ENCODE data around the gene FZD2.
"Not testable (repeated sequence)": the region's sequence is repeated elsewhere in the genome, so short reads cannot be mapped to it uniquely, and the experiment has no call there.

FZD2 gene

GRCh38 chr17:44578947-44579346 lies 21.7 kb downstream of the FZD2 start:
- DNase-seq, result no peak

GRCh38 chr17:44581868-44582267 lies 24.6 kb downstream of the FZD2 start:
- no peak for DNase-seq

GRCh38 chr17:44584443-44584842 lies 27.2 kb downstream of the FZD2 start:
- DNase-seq, result no peak

- no peak for DNase-seq
Measured at GRCh38 chr17:44585315-44585714, 28.0 kb downstream of the FZD2 start.

- no peak for DNase-seq
Measured at GRCh38 chr17:44587339-44587738, 30.1 kb downstream of the FZD2 start.

GRCh38 chr17:44589316-44590071 lies 32.2 kb downstream of the FZD2 start:
- no peak for DNase-seq

GRCh38 chr17:44590072-44590462 lies 32.8 kb downstream of the FZD2 start:
- DNase-seq, result not testable (repeated sequence)

- DNase-seq, result not testable (repeated sequence)
Measured at GRCh38 chr17:44590762-44591161, 33.5 kb downstream of the FZD2 start.

- no peak for DNase-seq
Measured at GRCh38 chr17:44591206-44591605, 33.9 kb downstream of the FZD2 start.

- DNase-seq, result no peak
Measured at GRCh38 chr17:44593156-44593555, 35.9 kb downstream of the FZD2 start.

GRCh38 chr17:44595216-44595775 lies 38.0 kb downstream of the FZD2 start:
- no peak for DNase-seq

- DNase-seq, result no peak
Measured at GRCh38 chr17:44598329-44598728, 41.0 kb downstream of the FZD2 start.

- no peak for DNase-seq
Measured at GRCh38 chr17:44598932-44599297, 41.6 kb downstream of the FZD2 start.

- no peak for DNase-seq
Measured at GRCh38 chr17:44599298-44600175, 42.3 kb downstream of the FZD2 start.

GRCh38 chr17:44601539-44601938 lies 44.3 kb downstream of the FZD2 start:
- DNase-seq, result no peak

- DNase-seq, result no peak
Measured at GRCh38 chr17:44601973-44602372, 44.7 kb downstream of the FZD2 start.

GRCh38 chr17:44602390-44602789 lies 45.1 kb downstream of the FZD2 start:
- no peak for DNase-seq

- DNase-seq, result no peak
Measured at GRCh38 chr17:44602970-44603369, 45.7 kb downstream of the FZD2 start.

- no peak for DNase-seq
Measured at GRCh38 chr17:44604116-44604761, 47.0 kb downstream of the FZD2 start.

GRCh38 chr17:44604768-44605485 lies 47.6 kb downstream of the FZD2 start:
- DNase-seq, result no peak

- no peak for DNase-seq
Measured at GRCh38 chr17:44606658-44607057, 49.4 kb downstream of the FZD2 start.

- DNase-seq, result no peak
Measured at GRCh38 chr17:44607836-44608690, 50.8 kb downstream of the FZD2 start.

All from activated CD4-positive, alpha-beta T cell treated with anti-CD3 and anti-CD28 coated beads, Interleukin-2, amount 50 U/mL, for 1 hour (primary cell).